ENCODE measurements around the gene SPATA31E1.

DNA sequence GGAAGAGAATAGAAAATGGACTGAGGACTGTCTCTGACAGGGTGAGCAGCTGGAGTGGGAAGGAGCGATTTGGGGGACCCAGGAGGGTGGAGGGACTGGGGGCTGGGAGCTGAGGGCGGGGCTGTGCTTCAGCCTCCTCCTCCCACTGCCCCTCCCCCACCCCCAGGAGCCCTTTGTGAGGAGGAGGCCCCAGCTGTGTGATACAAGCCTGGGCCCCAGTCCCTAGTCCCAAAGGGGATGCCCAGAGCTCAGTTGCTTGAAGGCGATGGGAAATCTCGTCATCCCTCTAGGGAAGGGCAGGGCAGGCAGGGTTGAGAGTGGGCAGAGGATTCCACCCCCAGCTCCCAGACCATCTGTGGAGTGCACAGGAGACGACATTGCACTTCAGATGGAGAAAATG, at the start of gene SPATA31E1:
- TF ChIP-seq, protein P1, sequence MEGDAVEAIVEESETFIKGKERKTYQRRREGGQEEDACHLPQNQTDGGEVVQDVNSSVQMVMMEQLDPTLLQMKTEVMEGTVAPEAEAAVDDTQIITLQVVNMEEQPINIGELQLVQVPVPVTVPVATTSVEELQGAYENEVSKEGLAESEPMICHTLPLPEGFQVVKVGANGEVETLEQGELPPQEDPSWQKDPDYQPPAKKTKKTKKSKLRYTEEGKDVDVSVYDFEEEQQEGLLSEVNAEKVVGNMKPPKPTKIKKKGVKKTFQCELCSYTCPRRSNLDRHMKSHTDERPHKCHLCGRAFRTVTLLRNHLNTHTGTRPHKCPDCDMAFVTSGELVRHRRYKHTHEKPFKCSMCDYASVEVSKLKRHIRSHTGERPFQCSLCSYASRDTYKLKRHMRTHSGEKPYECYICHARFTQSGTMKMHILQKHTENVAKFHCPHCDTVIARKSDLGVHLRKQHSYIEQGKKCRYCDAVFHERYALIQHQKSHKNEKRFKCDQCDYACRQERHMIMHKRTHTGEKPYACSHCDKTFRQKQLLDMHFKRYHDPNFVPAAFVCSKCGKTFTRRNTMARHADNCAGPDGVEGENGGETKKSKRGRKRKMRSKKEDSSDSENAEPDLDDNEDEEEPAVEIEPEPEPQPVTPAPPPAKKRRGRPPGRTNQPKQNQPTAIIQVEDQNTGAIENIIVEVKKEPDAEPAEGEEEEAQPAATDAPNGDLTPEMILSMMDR (IDR thresholded peaks at IDR 0.05), result no peak
- no peak for TF ChIP-seq POLR2A (IDR thresholded peaks at IDR 0.05)

Measured in lower leg skin (tissue), 3 donors.